ENCODE results near the gene DLX3.

GRCh38 chr17:50015146-50015545, 20.1 kb upstream of the DLX3 start:
- TF ChIP-seq CTCF (conservative IDR thresholded peaks at IDR 0.05; ENCODE audit: low read depth, low read length): no peak
- no peak for TF ChIP-seq EZH2 (IDR thresholded peaks at IDR 0.05; ENCODE audit: borderline replicate concordance, low read depth, low read length, poor library complexity, severe bottlenecking)

Measured in A673 (cell line).